ENCODE data around the gene MIS12.

DNA sequence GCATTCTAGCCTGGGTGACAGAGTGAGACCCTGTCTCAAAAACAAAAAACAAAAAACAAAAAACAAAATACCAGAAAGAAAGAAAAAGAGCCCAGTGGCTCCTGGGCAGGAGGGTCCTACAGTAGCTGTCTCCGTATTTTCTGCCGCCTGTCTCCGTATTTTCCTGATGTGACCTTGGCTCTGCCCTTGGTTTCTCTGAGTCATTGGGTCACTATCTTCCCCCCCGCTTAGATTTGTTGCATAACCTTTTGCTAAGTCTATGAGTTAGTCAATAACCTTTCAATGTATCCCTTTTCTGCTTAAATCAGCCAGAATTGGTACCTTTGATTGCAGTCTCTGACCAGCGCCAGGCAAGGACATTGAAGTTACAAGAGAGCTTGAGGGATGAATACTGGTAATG lies 36.9 kb downstream of the MIS12 start:
- TF ChIP-seq CTCF (IDR thresholded peaks at IDR 0.05): no peak
- no peak for TF ChIP-seq POLR2A (IDR thresholded peaks at IDR 0.05)
